Activated CD4-positive, alpha-beta memory T cell treated with anti-CD3 and anti-CD28 coated beads for 36 hours (primary cell): ENCODE measurements around the gene BIRC5. TPM values are rescaled to one million over a fixed set of nuclear protein-coding genes. Genes with fewer than 3 reads are reported as not detected.

Source experiments
- CTCF ChIA-PET: fragments of 350-600 bp; sonication (Branson Sonifier 250); formaldehyde crosslinking; loops from one replicate; lab custom pipeline; 2021; ENCODE audit warnings: antibody characterized with exemption, inconsistent platforms; lab: Charles Lee
- POLR2A ChIA-PET: fragments of 350-600 bp; sonication (Branson Sonifier 250); formaldehyde crosslinking; loops from one replicate; lab custom pipeline; 2021; ENCODE audit warnings: antibody characterized with exemption; lab: Charles Lee
- DNase-seq: peaks from one replicate; pipeline ENCODE4 v3.0.0-alpha.2; 2020
- H3K27ac Mint-ChIP-seq: one replicate; pipeline ENCODE4 v1.8.0; 2021; ENCODE audit warnings: mixed read lengths
- H3K27me3 Mint-ChIP-seq: one replicate; pipeline ENCODE4 v1.8.0; 2021; ENCODE audit warnings: mixed read lengths
- H3K36me3 Mint-ChIP-seq: one replicate; pipeline ENCODE4 v1.8.0; 2021; ENCODE audit warnings: mixed read lengths
- H3K4me1 Mint-ChIP-seq: one replicate; pipeline ENCODE4 v1.8.0; 2021; ENCODE audit warnings: low read depth, mixed read lengths
- H3K4me3 Mint-ChIP-seq: one replicate; pipeline ENCODE4 v1.8.0; 2021; ENCODE audit warnings: mild to moderate bottlenecking, mixed read lengths
- H3K9me3 Mint-ChIP-seq: one replicate; pipeline ENCODE4 v1.8.0; 2021; ENCODE audit warnings: mixed read lengths
- intact Hi-C: fragments of 100-400 bp; cut with micrococcal nuclease; formaldehyde crosslinking; loops from one replicate; pipeline ENCODE4 v1.15.1; 2023
- total RNA-seq, 2 experiments: library from RNA; stranded (reverse); gene quantifications; one replicate each; pipeline ENCODE4 v1.2.3, GENCODE V29; 2021

BIRC5 gene
- total RNA-seq, 2 experiments from 2014 or later, result 87.4 to 95.4 TPM

- no peaks in the 10 kb centered on the region for H3K9me3 Mint-ChIP-seq
- no peaks in the 10 kb centered on the region for H3K27me3 Mint-ChIP-seq
- no peak overlapping the region for H3K4me3 Mint-ChIP-seq
- H3K4me1 Mint-ChIP-seq, result peaks cover 59% of the 10 kb centered on the region
- peak; percentile 52 for DNase-seq
- POLR2A ChIA-PET, result interaction anchor here (1.4 to 1.7 kb wide), 2 partner anchors 10 to 13 kb away, joined by 3 to 4 read pairs; partner anchors contain the start of gene TK1
- intact Hi-C loops, result no loop called here
- CTCF ChIA-PET, result interaction anchor here (0.6 to 1.0 kb wide), 4 partner anchors 9 to 64 kb away, joined by 3 read pairs; no protein-coding TSS in a partner anchor
- H3K36me3 Mint-ChIP-seq, result peaks cover 39% of the 10 kb centered on the region
- peak overlapping the region; percentile 86 for H3K27ac Mint-ChIP-seq
These were observed 40.8 kb upstream of the BIRC5 start for GRCh38 chr17:78173097-78173715.

GRCh38 chr17:78174346-78174869 is 39.6 kb upstream of the BIRC5 start:
- H3K4me3 Mint-ChIP-seq, result no peak overlapping the region
- CTCF ChIA-PET, result interaction anchor here (0.8 to 4.0 kb wide), 6 partner anchors 8 to 90 kb away, joined by 3 to 44 read pairs (median 13); partner anchors contain the start of gene TMC8
- POLR2A ChIA-PET, result interaction anchor here (0.7 to 1.4 kb wide), 4 partner anchors 8 to 35 kb away, joined by 3 to 7 read pairs (median 3); no protein-coding TSS in a partner anchor
- H3K27ac Mint-ChIP-seq, result peak overlapping the region; percentile 86
- no peaks in the 10 kb centered on the region for H3K9me3 Mint-ChIP-seq
- intact Hi-C loops, result no loop called here
- peaks cover 48% of the 10 kb centered on the region for H3K36me3 Mint-ChIP-seq
- DNase-seq, result no peak
- no peaks in the 10 kb centered on the region for H3K27me3 Mint-ChIP-seq
- peaks cover 58% of the 10 kb centered on the region for H3K4me1 Mint-ChIP-seq

DNA sequence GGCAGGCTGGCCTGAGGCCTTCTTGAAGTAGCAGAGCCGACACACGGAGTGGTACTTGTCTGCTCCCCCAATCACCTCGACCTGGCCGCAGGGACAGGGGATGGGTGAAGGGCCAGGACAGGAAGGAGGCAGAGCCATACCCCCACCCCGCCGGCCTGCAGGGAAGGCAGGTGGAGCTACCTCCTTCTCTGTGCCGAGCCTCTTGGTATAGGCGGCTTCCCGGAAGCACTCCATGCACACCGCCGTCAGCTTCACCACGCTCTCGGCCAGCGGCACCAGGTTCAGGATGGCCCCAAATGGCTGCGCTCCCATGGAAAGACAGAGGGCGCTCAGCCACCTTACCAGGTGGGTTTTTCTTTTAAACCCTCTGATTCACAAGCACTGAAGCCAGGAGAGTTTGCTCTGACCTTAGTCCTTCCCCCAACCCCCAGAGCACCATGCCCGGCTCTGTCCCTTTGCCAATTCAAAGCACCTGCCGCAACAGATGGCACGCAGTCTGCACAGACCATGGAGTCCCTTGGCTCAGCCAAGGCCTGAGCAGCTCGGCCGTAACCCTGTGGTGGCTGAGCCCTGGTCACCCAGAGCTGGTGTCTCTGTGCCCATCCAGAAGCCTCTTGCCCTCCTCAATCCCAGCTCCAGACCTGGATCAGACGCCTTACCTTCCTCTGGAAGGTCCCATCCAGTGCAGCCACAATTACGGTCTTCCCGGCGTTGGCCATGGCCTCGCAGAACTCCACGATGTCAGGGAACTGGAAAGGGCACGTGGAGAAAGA is 39.0 kb upstream of the BIRC5 start:
- peaks cover 51% of the 10 kb centered on the region for H3K4me1 Mint-ChIP-seq
- CTCF ChIA-PET, result interaction anchor here (1.0 to 4.0 kb wide), 11 partner anchors 9 to 157 kb away, joined by 4 to 44 read pairs (median 10); partner anchors contain the start of genes AFMID, TK1 and TMC8
- POLR2A ChIA-PET, result interaction anchor here (0.6 to 1.1 kb wide), 4 partner anchors 11 to 228 kb away, joined by 3 to 7 read pairs (median 3); no protein-coding TSS in a partner anchor
- intact Hi-C loops, result no loop called here
- H3K27me3 Mint-ChIP-seq, result no peaks in the 10 kb centered on the region
- H3K36me3 Mint-ChIP-seq, result peaks cover 51% of the 10 kb centered on the region
- no peaks in the 10 kb centered on the region for H3K9me3 Mint-ChIP-seq
- no peak overlapping the region for H3K4me3 Mint-ChIP-seq
- H3K27ac Mint-ChIP-seq, result peak overlapping the region; percentile 30
- DNase-seq, result no peak

GRCh38 chr17:78175643-78175981 is 38.4 kb upstream of the BIRC5 start:
- peaks cover 57% of the 10 kb centered on the region for H3K36me3 Mint-ChIP-seq
- intact Hi-C loops, result no loop called here
- H3K4me1 Mint-ChIP-seq, result peaks cover 51% of the 10 kb centered on the region
- POLR2A ChIA-PET, result interaction anchor here (0.6 to 1.1 kb wide), 3 partner anchors 11 to 227 kb away, joined by 3 read pairs; no protein-coding TSS in a partner anchor
- H3K27me3 Mint-ChIP-seq, result no peaks in the 10 kb centered on the region
- CTCF ChIA-PET, result interaction anchor here (1.0 to 4.0 kb wide), 15 partner anchors 9 to 157 kb away, joined by 3 to 44 read pairs (median 7); partner anchors contain the start of genes AFMID, TK1 and TMC8
- no peak for DNase-seq
- no peak overlapping the region for H3K4me3 Mint-ChIP-seq
- H3K27ac Mint-ChIP-seq, result peak overlapping the region; percentile 30
- H3K9me3 Mint-ChIP-seq, result no peaks in the 10 kb centered on the region

DNA sequence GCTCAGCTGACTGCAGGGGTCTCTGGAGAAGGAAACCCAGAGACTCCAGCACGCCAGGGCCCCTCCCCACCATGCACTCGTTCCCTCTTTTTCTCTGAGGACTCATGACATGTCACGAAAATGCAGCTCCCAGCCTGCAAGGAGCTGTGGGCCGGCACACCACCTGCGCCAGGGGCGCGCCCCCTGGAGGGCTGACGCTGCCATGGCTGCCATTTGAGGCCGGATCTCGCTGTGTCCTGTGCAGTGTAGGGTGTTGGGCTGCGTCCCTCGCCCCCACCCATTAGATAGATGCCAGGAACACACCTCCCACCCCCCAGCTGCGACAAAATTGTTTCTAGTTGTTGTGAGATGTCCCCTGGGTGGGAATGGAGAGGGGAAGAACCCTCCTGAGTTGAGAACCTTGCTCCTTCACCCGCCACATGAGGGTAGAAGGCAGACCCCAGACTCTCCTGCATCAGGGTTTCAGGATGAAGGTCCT is 37.5 kb upstream of the BIRC5 start:
- peaks cover 60% of the 10 kb centered on the region for H3K36me3 Mint-ChIP-seq
- ChIA-PET POLR2A (interaction anchor here (0.9 to 1.0 kb wide), 2 partner anchors 40 to 53 kb away, joined by 3 to 5 read pairs; no protein-coding TSS in a partner anchor), CTCF (interaction anchor here (0.6 to 4.0 kb wide), 27 partner anchors 8 to 431 kb away, joined by 3 to 44 read pairs (median 5); partner anchors contain the start of genes AFMID, TK1 and TMC8)
- no peaks in the 10 kb centered on the region for H3K9me3 Mint-ChIP-seq
- no peak overlapping the region for H3K4me3 Mint-ChIP-seq
- no peaks in the 10 kb centered on the region for H3K27me3 Mint-ChIP-seq
- intact Hi-C loops, result loop anchor here (1.0 kb wide), 2 partner anchors 64 to 91 kb away; no protein-coding TSS in a partner anchor
- no peak overlapping the region for H3K27ac Mint-ChIP-seq
- peaks cover 44% of the 10 kb centered on the region for H3K4me1 Mint-ChIP-seq
- DNase-seq, result peak; percentile 83

GRCh38 chr17:78179372-78179771 is 34.7 kb upstream of the BIRC5 start:
- Mint-ChIP-seq H3K27ac (no peak overlapping the region), H3K4me1 (peaks cover 22% of the 10 kb centered on the region), H3K9me3 (no peaks in the 10 kb centered on the region), H3K27me3 (no peaks in the 10 kb centered on the region), H3K36me3 (peaks cover 55% of the 10 kb centered on the region), H3K4me3 (no peak overlapping the region)
- POLR2A ChIA-PET, result no interaction called here
- CTCF ChIA-PET, result interaction anchor here (0.6 to 2.1 kb wide), 2 partner anchors 10 to 55 kb away, joined by 4 to 7 read pairs; no protein-coding TSS in a partner anchor
- intact Hi-C loops, result no loop called here
- no peak for DNase-seq

GRCh38 chr17:78180083-78180482 is 34.0 kb upstream of the BIRC5 start:
- ChIA-PET CTCF (interaction anchor here (2.1 kb wide), 1 partner anchor 11 kb away, joined by 7 read pairs; no protein-coding TSS in a partner anchor), POLR2A (no interaction called here)
- no peaks in the 10 kb centered on the region for H3K9me3 Mint-ChIP-seq
- H3K27ac Mint-ChIP-seq, result no peak overlapping the region
- intact Hi-C loops, result no loop called here
- H3K4me3 Mint-ChIP-seq, result no peak overlapping the region
- H3K36me3 Mint-ChIP-seq, result peaks cover 61% of the 10 kb centered on the region
- no peaks in the 10 kb centered on the region for H3K27me3 Mint-ChIP-seq
- no peak for DNase-seq
- peaks cover 27% of the 10 kb centered on the region for H3K4me1 Mint-ChIP-seq

DNA sequence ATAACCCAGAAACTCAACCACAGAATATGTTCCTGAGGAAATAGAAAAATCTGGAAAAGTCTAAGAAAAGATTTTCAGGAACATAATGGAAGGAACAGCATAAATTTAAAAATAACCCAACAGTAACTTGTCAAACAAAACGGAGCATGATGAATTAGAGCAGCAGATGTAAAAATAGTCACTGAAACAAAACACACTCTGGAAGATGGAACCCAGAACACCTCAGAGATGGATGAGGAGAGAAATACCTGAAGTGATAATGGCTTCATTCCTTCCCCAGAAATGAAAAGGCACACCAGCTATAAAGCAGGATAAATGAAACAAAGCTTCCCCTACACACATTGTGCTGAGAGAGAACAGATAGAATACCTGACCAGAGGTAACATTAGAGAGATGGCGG is 33.5 kb upstream of the BIRC5 start:
- Mint-ChIP-seq H3K4me1 (peaks cover 29% of the 10 kb centered on the region), H3K4me3 (no peak overlapping the region), H3K27me3 (no peaks in the 10 kb centered on the region), H3K36me3 (peaks cover 60% of the 10 kb centered on the region), H3K27ac (no peak overlapping the region), H3K9me3 (no peaks in the 10 kb centered on the region)
- ChIA-PET POLR2A (no interaction called here), CTCF (interaction anchor here (2.1 kb wide), 1 partner anchor 11 kb away, joined by 7 read pairs; no protein-coding TSS in a partner anchor)
- no peak for DNase-seq
- intact Hi-C loops, result no loop called here

DNA sequence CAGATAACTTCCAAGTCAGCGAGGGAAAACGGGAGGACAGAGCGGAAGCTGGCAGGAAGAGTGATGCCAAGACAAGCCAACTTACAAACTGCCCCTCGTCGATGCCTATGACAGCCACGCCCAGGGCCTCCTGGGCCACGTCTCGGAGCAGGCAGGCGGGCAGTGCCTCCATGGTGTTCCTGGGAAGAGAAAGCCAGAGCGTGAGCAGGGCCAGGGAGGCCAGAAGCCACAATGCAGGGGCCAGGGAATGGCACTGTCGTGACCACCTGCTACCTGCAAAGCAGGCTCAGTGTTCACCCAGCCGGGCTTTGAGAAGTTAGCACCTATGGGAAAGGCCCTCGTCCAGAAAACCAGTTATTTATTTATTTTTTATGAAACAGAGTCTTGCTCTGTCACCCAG is 31.5 kb upstream of the BIRC5 start:
- no peaks in the 10 kb centered on the region for H3K9me3 Mint-ChIP-seq
- ChIA-PET POLR2A (interaction anchor here (0.7 to 0.8 kb wide), 2 partner anchors 9 to 44 kb away, joined by 3 to 4 read pairs; no protein-coding TSS in a partner anchor), CTCF (interaction anchor here (1.2 to 1.4 kb wide), 2 partner anchors 9 to 45 kb away, joined by 3 read pairs; no protein-coding TSS in a partner anchor)
- no peaks in the 10 kb centered on the region for H3K27me3 Mint-ChIP-seq
- H3K4me3 Mint-ChIP-seq, result no peak overlapping the region
- H3K27ac Mint-ChIP-seq, result no peak overlapping the region
- intact Hi-C loops, result no loop called here
- peaks cover 57% of the 10 kb centered on the region for H3K36me3 Mint-ChIP-seq
- DNase-seq, result no peak
- H3K4me1 Mint-ChIP-seq, result peaks cover 27% of the 10 kb centered on the region

GRCh38 chr17:78183916-78184315 is 30.1 kb upstream of the BIRC5 start:
- POLR2A ChIA-PET, result no interaction called here
- no peak for DNase-seq
- Mint-ChIP-seq H3K4me3 (no peak overlapping the region), H3K9me3 (no peaks in the 10 kb centered on the region), H3K4me1 (peaks cover 31% of the 10 kb centered on the region), H3K27me3 (no peaks in the 10 kb centered on the region), H3K36me3 (peaks cover 52% of the 10 kb centered on the region), H3K27ac (no peak overlapping the region)
- CTCF ChIA-PET, result interaction anchor here (0.8 to 1.8 kb wide), 3 partner anchors 7 to 50 kb away, joined by 3 to 5 read pairs (median 5); no protein-coding TSS in a partner anchor
- intact Hi-C loops, result no loop called here

- Mint-ChIP-seq H3K4me1 (peaks cover 31% of the 10 kb centered on the region), H3K9me3 (no peaks in the 10 kb centered on the region), H3K27ac (no peak overlapping the region), H3K27me3 (no peaks in the 10 kb centered on the region), H3K36me3 (peaks cover 48% of the 10 kb centered on the region), H3K4me3 (no peak overlapping the region)
- intact Hi-C loops, result no loop called here
- no peak for DNase-seq
- CTCF ChIA-PET, result interaction anchor here (0.8 to 1.8 kb wide), 3 partner anchors 8 to 50 kb away, joined by 3 to 5 read pairs (median 5); no protein-coding TSS in a partner anchor
- POLR2A ChIA-PET, result no interaction called here
These were observed 29.7 kb upstream of the BIRC5 start for GRCh38 chr17:78184351-78184750.
